HEK293 (cell line): ENCODE data around the gene PRXL2B.

Experiments used
- ATF2 ChIP-seq: fragments of 450-650 bp; formaldehyde crosslinking; IDR thresholded peaks from 2 replicates; pipeline ENCODE4 v1.5.1; 2016; ENCODE audit warnings: missing biosample characterization, missing genetic modification characterization, low read depth
- CTCF ChIP-seq: fragments of 450-650 bp; formaldehyde crosslinking; IDR thresholded peaks from 2 replicates; pipeline ENCODE4 v1.5.1; 2016; ENCODE audit warnings: missing biosample characterization, missing genetic modification characterization
- REST ChIP-seq: fragments of 450-650 bp; formaldehyde crosslinking; IDR thresholded peaks from 2 replicates; pipeline ENCODE4 v1.5.1; 2016; ENCODE audit warnings: missing biosample characterization, missing genetic modification characterization
- ZNF513 ChIP-seq: fragments of 450-650 bp; IDR thresholded peaks from 2 replicates; pipeline ENCODE4 v1.5.1; 2018; ENCODE audit warnings: missing biosample characterization, missing genetic modification characterization
- ZNF776 ChIP-seq: fragments of 450-650 bp; formaldehyde crosslinking; IDR thresholded peaks from 2 replicates; pipeline ENCODE4 v1.5.0; 2017; ENCODE audit warnings: missing biosample characterization, missing genetic modification characterization, borderline replicate concordance
- ZSCAN23 ChIP-seq: fragments of 450-650 bp; formaldehyde crosslinking; IDR thresholded peaks from 2 replicates; pipeline ENCODE4 v1.5.1; 2016; ENCODE audit warnings: missing biosample characterization, missing genetic modification characterization

GRCh38 chr1:2573250-2573920, 13.2 kb upstream of the PRXL2B start:
- no peak for TF ChIP-seq CTCF (tag by site-specific recombination)
- TF ChIP-seq ZNF776 (tag by site-specific recombination): no peak
- TF ChIP-seq REST: no peak
- no peak for TF ChIP-seq ATF2 (tag by site-specific recombination)
- TF ChIP-seq ZSCAN23: no peak
- TF ChIP-seq ZNF513 (tag by site-specific recombination): no peak
